Ectodermal cell (in vitro differentiated cells): Measurements from ENCODE around the gene PLEKHO2.

Source experiments
- H3K27ac ChIP-seq: 2 replicates; pipeline ENCODE4 v1.7.0; 2013; ENCODE audit warnings: mild to moderate bottlenecking, low read depth, low read length; ENCODE audit not compliant: insufficient read depth, poor library complexity, severe bottlenecking
- H3K27me3 ChIP-seq: 2 replicates; pipeline ENCODE4 v1.7.0; 2013; ENCODE audit warnings: mild to moderate bottlenecking, low read length; ENCODE audit not compliant: insufficient read depth, control insufficient read depth, poor library complexity, severe bottlenecking
- H3K36me3 ChIP-seq: one replicate; pipeline ENCODE4 v1.7.0; 2013; ENCODE audit warnings: low read length; ENCODE audit not compliant: control insufficient read depth, insufficient read depth
- H3K4me1 ChIP-seq: one replicate; pipeline ENCODE4 v1.7.0; 2013; ENCODE audit warnings: low read length; ENCODE audit not compliant: control insufficient read depth, insufficient read depth
- H3K4me3 ChIP-seq: 2 replicates; pipeline ENCODE4 v1.7.0; 2013; ENCODE audit warnings: low read depth, low read length, control low read depth; ENCODE audit not compliant: insufficient read depth
- H3K9me3 ChIP-seq: 2 replicates; pipeline ENCODE4 v1.7.0; 2013; ENCODE audit warnings: mild to moderate bottlenecking, low read length, moderate library complexity; ENCODE audit not compliant: control insufficient read depth
- WGBS, 2 experiments: methylation state at CpG; one replicate each; pipeline ENCODE4 v1.1.7; 2013; ENCODE audit warnings: missing lambda C conversion rate in 2 of 2; 5-methylcytosine and 5-hydroxymethylcytosine counted together

Gene PLEKHO2

DNA sequence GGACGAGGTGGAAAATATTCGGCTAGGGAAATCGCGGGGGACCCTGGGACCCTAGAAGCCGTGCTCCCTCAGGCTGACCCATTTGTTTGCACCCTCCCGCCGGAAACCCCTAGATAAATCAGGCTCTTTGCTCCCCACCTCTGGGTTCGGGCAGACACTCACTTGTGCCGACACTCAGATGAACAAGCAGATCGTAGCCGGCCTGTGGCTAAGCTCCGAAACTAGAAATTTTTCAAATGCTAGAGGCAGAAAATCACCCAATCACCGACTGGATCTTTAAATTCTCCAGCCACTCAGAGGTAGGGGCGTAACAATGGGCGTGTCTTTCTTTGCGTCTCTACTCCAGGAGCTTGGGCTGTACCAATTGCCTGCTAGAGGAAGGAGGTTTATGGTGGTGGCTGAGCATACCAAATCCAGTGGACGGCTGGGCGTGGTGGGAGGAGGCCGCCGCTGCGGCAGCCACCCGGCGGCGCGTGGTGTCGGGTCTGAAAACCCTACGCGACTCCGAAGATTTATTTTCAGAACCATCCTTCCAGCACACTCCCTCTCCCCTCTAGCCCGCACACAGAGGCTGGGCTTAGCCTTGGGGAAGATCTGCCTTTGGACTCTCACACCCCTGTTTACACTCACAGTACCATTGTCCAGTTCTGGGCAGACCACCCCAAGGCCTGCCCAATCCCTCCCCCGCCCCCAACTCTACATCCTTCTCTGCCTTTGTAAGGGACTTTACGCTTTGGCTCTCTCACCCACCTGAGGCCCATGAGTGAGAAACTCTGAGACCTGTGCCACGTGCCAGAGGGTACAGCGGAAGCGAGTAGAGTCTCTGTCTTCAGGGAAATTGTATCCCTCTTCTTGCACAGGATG lies 16.1 kb upstream of the PLEKHO2 start, which contains the start of gene PIF1:
TSS of gene PIF1 (minus strand) at position 217 of the 864 bp plus-strand sequence. CDS start 1,312 bp downstream, outside the sequence.
- Histone ChIP-seq H3K27me3 (peaks cover 14% of the 10 kb centered on the region), H3K9me3 (no peaks in the 10 kb centered on the region), H3K4me1 (no peaks in the 10 kb centered on the region), H3K27ac (peak within 1 kb of the TSS; percentile 77), H3K36me3 (peaks cover 11% of the 10 kb centered on the region), H3K4me3 (peak within 1 kb of the TSS; percentile 83)
- WGBS, 2 experiments, result 3 to 4% methylated on average over 35 of the region's 35 CpGs

DNA sequence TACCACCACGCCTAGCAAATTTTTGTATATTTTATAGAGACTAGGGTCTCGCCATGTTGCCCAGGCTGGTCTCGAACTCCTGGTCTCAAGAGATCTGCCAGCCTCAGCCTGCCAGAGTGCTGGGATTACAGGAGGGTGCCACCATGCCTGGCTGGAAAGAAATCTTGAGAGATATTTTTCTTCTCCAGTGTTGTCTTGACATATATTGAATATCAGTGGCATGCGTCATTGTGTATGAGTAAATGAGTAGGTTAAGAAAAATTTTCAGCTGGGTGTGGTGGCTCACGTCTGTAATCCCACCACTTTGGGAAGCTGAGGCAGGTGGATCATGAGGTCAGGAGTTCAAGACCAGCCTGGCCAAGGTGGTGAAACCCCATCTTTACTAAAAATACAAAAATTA lies 12.7 kb upstream of the PLEKHO2 start:
- peaks cover 6% of the 10 kb centered on the region for H3K27me3 ChIP-seq
- WGBS, 2 experiments, result 90 to 95% methylated on average over 5 of the region's 5 CpGs
- H3K4me1 ChIP-seq, result no peaks in the 10 kb centered on the region
- H3K27ac ChIP-seq, result no peak overlapping the region
- no peak overlapping the region for H3K4me3 ChIP-seq
- H3K9me3 ChIP-seq, result no peaks in the 10 kb centered on the region
- H3K36me3 ChIP-seq, result no peaks in the 10 kb centered on the region

DNA sequence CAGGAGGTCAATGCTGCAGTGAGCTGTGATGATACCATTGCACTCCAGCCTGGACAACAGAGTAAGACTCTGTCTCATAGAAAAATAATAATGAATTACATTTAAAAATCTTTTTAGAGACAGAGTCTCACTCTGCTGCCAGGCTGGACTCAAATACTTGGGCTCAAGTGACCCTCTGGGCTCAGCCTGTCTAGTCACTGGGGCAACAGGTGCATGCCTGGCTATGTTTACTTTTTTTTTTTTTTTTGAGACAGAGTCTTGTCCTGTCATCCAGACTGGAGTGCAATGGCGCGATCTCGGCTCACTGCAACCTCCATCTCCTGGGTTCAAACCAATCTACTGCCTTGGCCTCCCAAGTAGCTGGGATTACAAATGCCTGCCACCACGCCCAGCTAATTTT lies 8.0 kb upstream of the PLEKHO2 start:
- no peaks in the 10 kb centered on the region for H3K27me3 ChIP-seq
- H3K4me3 ChIP-seq, result no peak overlapping the region
- H3K9me3 ChIP-seq, result no peaks in the 10 kb centered on the region
- no peaks in the 10 kb centered on the region for H3K4me1 ChIP-seq
- no peaks in the 10 kb centered on the region for H3K36me3 ChIP-seq
- 92 to 94% methylated on average over 4 of the region's 4 CpGs for WGBS, 2 experiments
- H3K27ac ChIP-seq, result no peak overlapping the region

- 78 to 84% methylated on average over 14 of the region's 14 CpGs for WGBS, 2 experiments
- Histone ChIP-seq H3K36me3 (no peaks in the 10 kb centered on the region), H3K4me1 (peaks cover 5% of the 10 kb centered on the region), H3K4me3 (no peak overlapping the region), H3K27me3 (no peaks in the 10 kb centered on the region), H3K9me3 (no peaks in the 10 kb centered on the region), H3K27ac (no peak overlapping the region)
Measured at GRCh38 chr15:64836023-64836536, 5.6 kb upstream of the PLEKHO2 start.

- Histone ChIP-seq H3K4me1 (peaks cover 6% of the 10 kb centered on the region), H3K4me3 (no peak overlapping the region), H3K36me3 (no peaks in the 10 kb centered on the region), H3K27me3 (no peaks in the 10 kb centered on the region), H3K27ac (no peak overlapping the region), H3K9me3 (no peaks in the 10 kb centered on the region)
- WGBS, 2 experiments, result 81 to 88% methylated on average over 1 of the region's 1 CpG
Measured at GRCh38 chr15:64837502-64837901, 4.2 kb upstream of the PLEKHO2 start.

- H3K4me3 ChIP-seq, result peak overlapping the region; percentile 67
- no peaks in the 10 kb centered on the region for H3K27me3 ChIP-seq
- peak overlapping the region; percentile 77 for H3K27ac ChIP-seq
- WGBS, 2 experiments, result 1% methylated on average over 12 of the region's 12 CpGs
- no peaks in the 10 kb centered on the region for H3K36me3 ChIP-seq
- no peaks in the 10 kb centered on the region for H3K9me3 ChIP-seq
- H3K4me1 ChIP-seq, result peaks cover 31% of the 10 kb centered on the region
Measured at GRCh38 chr15:64841060-64841343, 713 bp upstream of the PLEKHO2 start.

GRCh38 chr15:64842096-64842939 lies 603 bp downstream of the PLEKHO2 start:
- Histone ChIP-seq H3K9me3 (no peaks in the 10 kb centered on the region), H3K4me1 (peaks cover 31% of the 10 kb centered on the region), H3K36me3 (no peaks in the 10 kb centered on the region), H3K4me3 (peak overlapping the region; percentile 79), H3K27ac (peak overlapping the region; percentile 47), H3K27me3 (no peaks in the 10 kb centered on the region)
- WGBS, 2 experiments, result 9 to 12% methylated on average over 26 of the region's 26 CpGs

- no peaks in the 10 kb centered on the region for H3K27me3 ChIP-seq
Measured at GRCh38 chr15:64842986-64843561, 1.4 kb downstream of the PLEKHO2 start.

DNA sequence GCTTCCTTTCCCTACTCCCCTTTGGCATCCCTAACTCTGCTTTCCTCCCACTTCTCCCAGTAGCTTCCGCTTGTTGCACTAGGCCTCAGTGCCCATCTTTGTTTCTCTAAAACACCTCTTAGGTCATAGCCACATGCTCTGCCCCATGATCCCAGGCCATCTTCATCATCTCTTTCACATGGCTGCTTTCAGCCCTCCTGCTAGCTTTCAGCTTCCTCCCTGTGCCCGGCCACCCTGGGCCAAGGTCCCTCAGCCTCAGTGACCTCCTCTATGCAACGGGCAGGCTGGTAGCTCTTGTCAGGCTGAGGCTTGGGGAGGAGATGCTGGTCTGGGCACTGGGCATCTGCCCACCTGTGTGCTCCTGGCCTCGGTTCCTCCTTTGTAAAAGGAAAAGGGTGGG lies 2.3 kb downstream of the PLEKHO2 start:
- no peak overlapping the region for H3K4me3 ChIP-seq
- 94% methylated on average over 4 of the region's 4 CpGs for WGBS, 2 experiments
- H3K27me3 ChIP-seq, result no peaks in the 10 kb centered on the region
- peaks cover 31% of the 10 kb centered on the region for H3K4me1 ChIP-seq
- H3K36me3 ChIP-seq, result no peaks in the 10 kb centered on the region
- H3K27ac ChIP-seq, result no peak overlapping the region
- no peaks in the 10 kb centered on the region for H3K9me3 ChIP-seq

More at GRCh38 chr15:64842986-64843561, 1.4 kb downstream of the PLEKHO2 start:
- Histone ChIP-seq H3K4me1 (peaks cover 31% of the 10 kb centered on the region), H3K9me3 (no peaks in the 10 kb centered on the region), H3K36me3 (no peaks in the 10 kb centered on the region), H3K27ac (no peak overlapping the region), H3K4me3 (peak overlapping the region; percentile 79)
- WGBS, 2 experiments, result 64% methylated on average over 7 of the region's 7 CpGs
